OCI-LY7 (cell line): ENCODE measurements around the gene SYNJ1.

ENCODE experiments used
- EZH2phosphoT487 ChIP-seq: fragments of 200-600 bp; sonication (generic); IDR thresholded peaks from 2 replicates; pipeline ENCODE4 v1.6.1; 2018; ENCODE audit warnings: low read depth, borderline replicate concordance, mild to moderate bottlenecking, mixed run types, antibody characterized with exemption, low read length, moderate library complexity, mixed read lengths
- TF ChIP-seq, protein P1 (sequence below): fragments of 200-600 bp; sonication (generic); conservative IDR thresholded peaks from 2 replicates; pipeline ENCODE4 v1.5.1; 2014; ENCODE audit warnings: mild to moderate bottlenecking, antibody characterized with exemption, low read length, moderate library complexity, mixed read lengths

DNA sequence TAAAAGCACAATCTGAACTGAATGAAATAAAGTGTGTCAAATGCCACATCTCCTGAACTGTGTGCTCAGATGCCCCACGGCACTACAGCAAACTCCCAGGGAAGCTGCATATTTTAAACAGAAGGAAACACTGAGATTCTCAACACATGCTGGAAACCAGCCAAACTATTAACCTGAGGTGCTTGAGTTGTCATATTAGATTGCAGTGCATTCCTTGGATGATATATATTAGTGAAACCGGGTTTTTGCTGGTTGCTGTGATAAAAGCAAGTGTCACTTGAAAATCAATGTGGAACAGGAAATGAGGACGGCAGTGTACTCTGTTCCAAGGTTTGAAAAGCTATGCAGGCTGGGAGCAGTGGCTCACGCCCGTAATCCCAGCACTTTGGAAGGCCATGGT, 8.7 kb downstream of the SYNJ1 start:
- TF ChIP-seq, protein P1, sequence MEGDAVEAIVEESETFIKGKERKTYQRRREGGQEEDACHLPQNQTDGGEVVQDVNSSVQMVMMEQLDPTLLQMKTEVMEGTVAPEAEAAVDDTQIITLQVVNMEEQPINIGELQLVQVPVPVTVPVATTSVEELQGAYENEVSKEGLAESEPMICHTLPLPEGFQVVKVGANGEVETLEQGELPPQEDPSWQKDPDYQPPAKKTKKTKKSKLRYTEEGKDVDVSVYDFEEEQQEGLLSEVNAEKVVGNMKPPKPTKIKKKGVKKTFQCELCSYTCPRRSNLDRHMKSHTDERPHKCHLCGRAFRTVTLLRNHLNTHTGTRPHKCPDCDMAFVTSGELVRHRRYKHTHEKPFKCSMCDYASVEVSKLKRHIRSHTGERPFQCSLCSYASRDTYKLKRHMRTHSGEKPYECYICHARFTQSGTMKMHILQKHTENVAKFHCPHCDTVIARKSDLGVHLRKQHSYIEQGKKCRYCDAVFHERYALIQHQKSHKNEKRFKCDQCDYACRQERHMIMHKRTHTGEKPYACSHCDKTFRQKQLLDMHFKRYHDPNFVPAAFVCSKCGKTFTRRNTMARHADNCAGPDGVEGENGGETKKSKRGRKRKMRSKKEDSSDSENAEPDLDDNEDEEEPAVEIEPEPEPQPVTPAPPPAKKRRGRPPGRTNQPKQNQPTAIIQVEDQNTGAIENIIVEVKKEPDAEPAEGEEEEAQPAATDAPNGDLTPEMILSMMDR, result no peak
- TF ChIP-seq EZH2phosphoT487, result no peak
